GM21381 (cell line): ENCODE results near the gene TMEM169.

Source experiments
- ATAC-seq: cut with Tn5 transposase; IDR thresholded peaks from one replicate; pipeline ENCODE4 v1.9.1; 2021; ENCODE audit warnings: mild to moderate bottlenecking, moderate library complexity; ENCODE audit not compliant: unreplicated experiment

Gene TMEM169, protein sequence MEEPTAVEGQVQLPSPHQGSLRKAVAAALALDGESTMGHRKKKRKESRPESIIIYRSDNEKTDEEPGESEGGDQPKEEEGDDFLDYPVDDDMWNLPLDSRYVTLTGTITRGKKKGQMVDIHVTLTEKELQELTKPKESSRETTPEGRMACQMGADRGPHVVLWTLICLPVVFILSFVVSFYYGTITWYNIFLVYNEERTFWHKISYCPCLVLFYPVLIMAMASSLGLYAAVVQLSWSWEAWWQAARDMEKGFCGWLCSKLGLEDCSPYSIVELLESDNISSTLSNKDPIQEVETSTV

DNA sequence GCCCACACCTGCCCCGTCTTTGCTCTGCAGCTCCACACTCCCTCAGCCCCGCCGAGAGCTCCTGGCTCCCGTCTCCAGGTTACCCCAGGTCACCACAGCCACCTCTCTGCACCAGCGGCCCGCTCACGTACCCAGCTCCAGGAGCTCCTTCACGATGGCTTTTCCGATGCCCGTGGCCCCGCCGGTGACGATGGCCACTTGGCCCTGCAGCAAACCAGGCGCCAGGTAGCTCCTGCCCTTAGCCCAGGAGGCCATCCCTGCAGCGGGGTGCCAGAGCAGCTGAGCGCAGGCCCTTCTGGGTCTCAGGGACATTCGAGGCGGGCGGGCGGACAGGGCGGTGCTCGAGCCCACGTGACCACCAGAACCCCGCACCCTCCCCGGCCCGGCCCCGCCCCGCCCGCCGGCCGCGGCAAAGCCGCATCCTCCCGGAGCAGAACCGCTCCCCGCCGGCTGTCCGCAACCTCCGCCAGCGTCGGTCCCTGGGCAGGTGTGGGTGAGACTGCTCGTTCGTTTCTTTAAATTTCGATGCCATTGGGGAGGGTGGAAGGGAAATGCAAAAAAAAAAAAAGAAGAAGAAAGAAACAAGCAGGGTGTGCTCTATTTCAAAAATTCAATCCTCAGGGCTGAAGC, at the start of gene TMEM169, which contains the start of gene PECR:
TMEM169 (plus strand) TSS at position 433 of the 630 bp plus-strand sequence. CDS start 14,045 bp downstream, outside the sequence.
PECR (minus strand) TSS at position 323 of the 630 bp plus-strand sequence; CDS start at position 255, 68 bp downstream.
- ATAC-seq, result peak; percentile 93

- peak; percentile 71 for ATAC-seq
These were observed 49.6 kb upstream of the TMEM169 start for GRCh38 chr2:216031960-216032689.

- ATAC-seq, result no peak
These were observed 48.3 kb upstream of the TMEM169 start for GRCh38 chr2:216033403-216033802.

DNA sequence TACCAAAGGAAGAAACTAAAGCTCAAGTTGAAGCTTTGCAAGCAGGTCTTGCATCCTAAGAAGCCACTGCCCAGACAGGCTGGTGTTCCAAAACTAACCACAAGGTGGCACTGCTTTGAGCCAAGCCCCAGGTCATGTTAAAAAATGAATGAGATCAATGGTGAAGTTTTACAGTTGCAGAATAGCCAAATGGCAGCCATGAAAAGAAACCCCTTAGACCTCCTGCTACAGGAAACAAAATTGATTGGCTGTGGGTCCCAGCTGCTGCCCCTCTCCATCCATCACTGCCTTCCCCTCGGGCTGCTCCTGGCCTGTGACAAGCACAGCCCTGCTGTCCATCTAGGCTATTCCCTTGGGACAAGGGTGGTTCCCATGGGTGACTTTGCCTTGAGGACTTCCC, 47.7 kb upstream of the TMEM169 start:
- ATAC-seq, result peak; percentile 42

GRCh38 chr2:216039918-216040317, 41.8 kb upstream of the TMEM169 start:
- no peak for ATAC-seq

DNA sequence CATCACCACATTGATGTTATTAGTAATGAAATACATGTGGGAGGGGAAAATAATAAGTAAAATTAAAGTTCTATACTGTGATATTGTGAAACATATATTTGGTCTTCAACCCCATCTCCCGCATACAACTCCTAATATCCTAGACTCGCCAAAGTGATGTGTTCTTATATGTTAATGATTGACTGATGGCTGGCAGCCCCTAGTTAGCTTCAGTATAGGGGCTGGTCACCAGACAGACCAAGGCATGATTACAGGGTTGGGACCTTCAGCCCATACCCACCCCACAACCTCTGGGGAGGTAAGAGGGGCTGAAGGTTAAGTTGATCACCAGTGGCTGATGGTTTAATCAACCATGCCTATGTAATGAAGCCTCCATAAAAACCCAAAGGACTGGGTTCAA, 40.3 kb upstream of the TMEM169 start:
- no peak for ATAC-seq

- ATAC-seq, result no peak
These were observed 37.8 kb upstream of the TMEM169 start for GRCh38 chr2:216043949-216044348.

GRCh38 chr2:216044883-216045486, 36.7 kb upstream of the TMEM169 start:
- peak; percentile 88 for ATAC-seq

- no peak for ATAC-seq
These were observed 34.3 kb upstream of the TMEM169 start for GRCh38 chr2:216047397-216047796.

DNA sequence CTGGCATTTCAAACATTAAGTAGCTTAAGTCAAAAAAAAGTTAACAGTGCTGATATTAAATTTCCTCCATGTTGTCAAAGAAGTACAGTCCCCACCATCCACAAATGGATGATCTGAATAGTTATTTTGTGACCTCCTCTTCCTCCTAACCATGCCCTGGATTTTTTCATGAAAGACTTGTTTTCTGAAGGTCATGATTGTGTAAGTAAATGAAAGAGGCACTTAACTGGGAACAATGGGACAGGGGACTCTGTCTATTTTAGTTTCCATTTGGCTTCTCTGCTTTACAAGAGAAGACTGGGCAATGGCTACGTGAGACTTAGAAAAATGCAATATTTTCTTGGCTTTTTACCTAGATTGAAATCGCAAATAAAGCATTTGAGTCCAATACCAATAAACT, 32.3 kb upstream of the TMEM169 start:
- no peak for ATAC-seq

DNA sequence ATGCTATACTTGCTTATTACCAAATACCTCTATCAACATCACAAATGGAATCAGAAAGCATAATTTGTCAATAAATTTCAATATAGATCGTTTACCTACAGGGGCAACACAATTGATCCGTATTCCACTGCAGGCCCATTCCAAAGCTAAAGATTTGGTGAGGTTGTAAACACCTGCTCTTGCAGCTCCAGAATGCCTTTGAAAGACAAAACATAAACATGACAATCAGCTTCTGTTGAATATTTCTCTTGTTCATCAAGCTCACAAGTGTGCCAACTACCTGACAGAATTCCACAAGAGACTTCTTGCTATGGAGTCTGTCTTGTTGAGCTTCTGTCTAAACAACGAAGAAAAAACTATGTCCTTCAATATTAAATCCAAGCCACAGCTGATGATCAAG, 30.4 kb upstream of the TMEM169 start:
- ATAC-seq, result no peak

DNA sequence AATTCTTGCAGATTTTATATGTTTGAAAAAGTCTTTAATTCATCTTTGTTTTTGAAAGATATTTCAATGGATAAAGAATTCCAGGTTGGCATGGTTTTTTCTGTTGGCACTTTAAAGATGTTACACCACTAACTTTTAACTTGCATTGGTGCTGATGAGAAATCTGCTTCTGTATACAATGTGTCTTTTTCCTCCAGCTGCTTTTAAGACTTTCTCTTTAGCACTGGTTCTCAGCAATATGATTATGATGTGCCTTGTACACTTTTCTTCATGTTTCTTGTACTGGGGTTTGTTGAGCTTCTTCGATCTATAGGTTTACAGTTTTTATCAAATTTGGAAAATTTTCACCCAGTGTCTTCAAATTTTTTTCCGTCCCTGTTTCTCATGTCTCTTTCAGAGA, 29.3 kb upstream of the TMEM169 start:
- no peak for ATAC-seq

DNA sequence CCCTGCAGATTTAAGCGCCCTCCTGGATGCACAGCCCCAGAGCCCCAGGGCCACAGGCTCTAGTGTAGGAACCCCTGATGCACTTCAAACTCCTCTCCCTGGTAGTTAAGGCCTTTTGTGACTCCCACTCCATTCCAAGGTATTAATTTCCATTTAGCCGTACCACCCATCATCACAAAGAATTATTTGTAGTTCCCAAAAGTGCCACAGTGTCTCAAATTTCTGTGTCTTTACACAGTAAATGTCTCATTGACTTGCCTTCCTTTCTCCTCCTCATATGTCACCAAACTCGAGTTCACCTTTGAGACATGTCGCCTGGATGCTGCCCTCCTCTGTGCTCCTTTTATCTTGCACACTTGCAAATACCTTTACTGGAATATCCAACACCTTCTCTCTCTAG, 26.0 kb upstream of the TMEM169 start:
- ATAC-seq, result no peak

GRCh38 chr2:216056739-216057138, 25.0 kb upstream of the TMEM169 start:
- ATAC-seq, result peak; percentile 42

- peak; percentile 82 for ATAC-seq
These were observed 24.0 kb upstream of the TMEM169 start for GRCh38 chr2:216057688-216058193.

DNA sequence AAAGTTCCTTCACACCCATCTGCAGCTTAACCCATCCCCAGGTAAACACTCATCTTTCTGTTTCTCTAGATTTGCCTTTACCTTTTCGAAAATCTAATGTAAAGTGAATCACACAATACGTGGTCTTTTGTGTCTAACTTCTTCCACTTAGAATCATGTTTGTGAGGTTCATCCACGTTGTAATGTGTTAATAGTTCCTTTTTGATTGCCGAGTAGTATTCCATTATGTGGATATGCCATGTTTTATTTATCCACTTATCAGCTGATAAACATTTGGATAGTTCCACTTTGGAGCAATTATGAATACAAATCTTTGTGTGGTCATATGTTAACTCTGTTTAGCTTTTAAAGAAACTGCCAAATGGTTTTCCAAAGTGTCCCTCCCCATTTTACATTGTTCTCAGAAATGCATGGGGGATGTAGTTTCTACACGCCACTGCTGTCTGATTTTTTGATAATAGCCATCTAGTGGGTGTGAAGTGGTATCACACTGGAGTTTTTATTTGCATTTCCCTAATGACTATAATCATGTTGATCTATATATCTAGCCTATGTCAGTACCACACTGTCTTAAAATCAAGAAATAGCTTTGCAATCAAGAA, 22.4 kb upstream of the TMEM169 start:
- ATAC-seq, result no peak

GRCh38 chr2:216064014-216064630, 17.6 kb upstream of the TMEM169 start:
- ATAC-seq, result no peak

DNA sequence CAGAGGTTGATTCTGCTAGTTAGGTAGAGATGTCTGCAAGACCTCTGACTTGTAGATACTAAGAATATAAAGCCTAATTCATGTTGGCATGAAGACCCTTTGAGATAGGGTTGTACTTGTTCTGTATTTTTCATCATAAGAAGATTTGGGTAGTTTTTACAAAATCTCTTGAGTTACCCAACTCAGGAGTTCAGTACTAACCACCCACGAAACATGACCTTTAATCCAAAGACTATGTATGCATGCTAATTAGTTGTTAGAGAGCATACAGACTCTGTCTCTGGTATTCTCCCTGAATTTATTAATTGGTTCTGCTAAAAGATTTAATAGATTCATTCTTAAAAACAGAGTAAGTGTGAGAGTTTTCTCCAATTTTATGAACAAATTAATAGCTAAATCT, 17.1 kb upstream of the TMEM169 start:
- ATAC-seq, result no peak

- no peak for ATAC-seq
These were observed 15.5 kb upstream of the TMEM169 start for GRCh38 chr2:216066230-216066629.

DNA sequence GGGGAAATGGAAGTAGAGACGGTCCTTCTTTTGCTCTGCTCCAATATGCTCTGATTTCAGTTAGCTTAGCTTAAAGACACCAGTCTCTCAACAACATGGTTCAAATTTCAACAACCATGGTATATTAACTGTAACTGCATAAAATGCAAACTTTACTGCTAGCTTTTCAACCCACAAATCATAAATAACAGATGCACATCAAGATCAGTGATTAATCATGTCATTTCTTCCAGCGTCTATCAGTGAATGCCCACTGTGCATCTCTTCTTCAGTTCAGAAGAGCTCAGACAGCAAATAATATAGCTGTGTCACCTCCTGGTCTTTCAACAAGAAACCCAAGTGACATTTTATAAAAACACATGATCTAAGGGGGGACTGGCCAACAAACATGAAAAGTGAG, 12.7 kb upstream of the TMEM169 start:
- no peak for ATAC-seq
